Right lobe of liver (tissue), 4 donors: ENCODE data around the gene MEAK7.

Experiments used
- CTCF ChIP-seq, 4 donors: fragments of 200-600 bp in 3 of 4; fragments of 450-650 bp in 1 of 4; IDR thresholded peaks; one replicate each; pipeline versions ENCODE4 v1.5.1 to v1.8.0; 2016 to 2022; ENCODE audit warnings: antibody characterized with exemption in 4 of 4, mild to moderate bottlenecking in 2 of 4
- POLR2A ChIP-seq: fragments of 450-650 bp; IDR thresholded peaks from one replicate; pipeline ENCODE4 v1.6.1; 2017; ENCODE audit warnings: antibody characterized with exemption, mild to moderate bottlenecking
- donor health status: DM: no; HTN: no; CAD: no.
- donor health status: DM: no; HTN: no; CAD: no.
- donor health status: DM: no; HTN: yes; CAD: no.

- no peak for TF ChIP-seq CTCF (IDR thresholded peaks at IDR 0.05)
- no peak for TF ChIP-seq POLR2A
These were observed 44.5 kb downstream of the MEAK7 start for GRCh38 chr16:84459941-84460405.
